ENCODE results near the gene MUC20. TPM values are rescaled to one million over a fixed set of nuclear protein-coding genes. Genes with fewer than 3 reads are reported as not detected.
A peak's percentile ranks its signal among the peaks of the same experiment; 100 is the strongest.
"Not testable (repeated sequence)": the region's sequence is repeated elsewhere in the genome, so short reads cannot be mapped to it uniquely, and the experiment has no call there.

The MUC20 gene, protein sequence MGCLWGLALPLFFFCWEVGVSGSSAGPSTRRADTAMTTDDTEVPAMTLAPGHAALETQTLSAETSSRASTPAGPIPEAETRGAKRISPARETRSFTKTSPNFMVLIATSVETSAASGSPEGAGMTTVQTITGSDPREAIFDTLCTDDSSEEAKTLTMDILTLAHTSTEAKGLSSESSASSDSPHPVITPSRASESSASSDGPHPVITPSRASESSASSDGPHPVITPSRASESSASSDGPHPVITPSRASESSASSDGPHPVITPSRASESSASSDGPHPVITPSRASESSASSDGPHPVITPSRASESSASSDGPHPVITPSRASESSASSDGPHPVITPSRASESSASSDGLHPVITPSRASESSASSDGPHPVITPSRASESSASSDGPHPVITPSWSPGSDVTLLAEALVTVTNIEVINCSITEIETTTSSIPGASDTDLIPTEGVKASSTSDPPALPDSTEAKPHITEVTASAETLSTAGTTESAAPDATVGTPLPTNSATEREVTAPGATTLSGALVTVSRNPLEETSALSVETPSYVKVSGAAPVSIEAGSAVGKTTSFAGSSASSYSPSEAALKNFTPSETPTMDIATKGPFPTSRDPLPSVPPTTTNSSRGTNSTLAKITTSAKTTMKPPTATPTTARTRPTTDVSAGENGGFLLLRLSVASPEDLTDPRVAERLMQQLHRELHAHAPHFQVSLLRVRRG
- 1 to 10 TPM in 1 of 2 experiments, under 1 TPM in 1; 0.85 to 1.9 TPM for total RNA-seq

DNA sequence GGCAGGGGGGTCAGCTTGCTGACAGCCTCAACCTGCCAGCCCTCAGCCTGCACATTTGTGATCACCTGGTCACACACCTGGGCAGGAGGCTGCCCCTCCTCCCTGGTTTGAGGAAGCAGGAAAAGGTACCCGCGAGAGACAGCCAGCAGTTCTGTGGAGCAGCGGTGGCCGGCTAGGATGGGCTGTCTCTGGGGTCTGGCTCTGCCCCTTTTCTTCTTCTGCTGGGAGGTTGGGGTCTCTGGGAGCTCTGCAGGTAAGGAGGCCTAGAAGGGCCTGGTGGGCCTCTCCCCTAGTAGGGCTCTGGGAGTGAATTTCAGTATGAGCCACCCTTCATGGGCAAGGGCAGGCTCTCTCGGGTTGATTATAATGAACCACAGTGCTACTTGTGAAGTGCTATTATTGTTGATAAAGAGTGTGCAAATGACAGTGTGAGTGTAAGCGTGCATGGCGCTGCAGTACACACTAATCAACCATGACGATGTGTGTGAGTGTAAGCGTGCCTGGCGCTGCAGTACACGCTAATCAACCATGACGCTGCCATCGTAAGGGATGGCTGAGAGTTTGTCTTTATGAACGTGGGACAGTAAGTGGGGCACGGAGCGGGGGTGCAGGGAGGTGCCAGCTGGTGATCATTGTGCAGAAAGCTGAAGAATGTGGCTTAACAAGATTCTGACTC, at the start of gene MUC20:
TSS of gene MUC20 (plus strand) at position 148 of the 676 bp plus-strand sequence. CDS start at position 178, 30 bp downstream.
- not testable (repeated sequence) for DNase-seq; H3K36me3 Mint-ChIP-seq; H3K4me1 Mint-ChIP-seq; H3K4me3 Mint-ChIP-seq; H3K9me3 Mint-ChIP-seq (ENCODE audit: low read depth); H3K27ac Mint-ChIP-seq
- CTCF ChIA-PET, result interaction anchor here (0.6 to 1.7 kb wide), 4 partner anchors 130 to 319 kb away, joined by 3 to 7 read pairs (median 3); no protein-coding TSS in a partner anchor
- ATAC-seq, result peak; percentile 25
- H3K27me3 Mint-ChIP-seq, result peaks cover 19% of the 10 kb centered on the region

DNA sequence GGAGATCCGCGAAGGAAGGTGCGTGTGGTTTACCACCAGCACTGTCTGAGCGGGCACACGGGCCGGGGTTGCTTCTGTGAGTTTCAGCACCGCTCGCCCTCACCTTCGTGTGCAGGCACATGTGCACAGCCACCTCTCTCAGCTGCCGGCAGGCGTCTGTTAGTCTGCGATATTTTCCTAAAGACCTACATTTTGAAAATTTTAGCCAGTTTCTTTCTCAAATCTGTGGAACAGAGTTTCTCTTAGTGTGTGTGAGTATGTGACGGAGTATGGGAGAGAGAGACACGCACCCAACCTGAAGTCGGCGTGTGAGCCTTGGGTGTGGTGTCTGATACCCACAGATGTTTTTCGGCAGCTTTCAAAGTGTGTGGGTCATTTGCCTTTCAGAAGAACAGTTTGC, 49.5 kb upstream of the MUC20 start:
- H3K4me3 Mint-ChIP-seq; H3K27ac Mint-ChIP-seq; H3K4me1 Mint-ChIP-seq; DNase-seq; H3K27me3 Mint-ChIP-seq; CTCF ChIA-PET; ATAC-seq; H3K9me3 Mint-ChIP-seq (ENCODE audit: low read depth): not testable (repeated sequence)
- peaks cover 14% of the 10 kb centered on the region for H3K36me3 Mint-ChIP-seq

DNA sequence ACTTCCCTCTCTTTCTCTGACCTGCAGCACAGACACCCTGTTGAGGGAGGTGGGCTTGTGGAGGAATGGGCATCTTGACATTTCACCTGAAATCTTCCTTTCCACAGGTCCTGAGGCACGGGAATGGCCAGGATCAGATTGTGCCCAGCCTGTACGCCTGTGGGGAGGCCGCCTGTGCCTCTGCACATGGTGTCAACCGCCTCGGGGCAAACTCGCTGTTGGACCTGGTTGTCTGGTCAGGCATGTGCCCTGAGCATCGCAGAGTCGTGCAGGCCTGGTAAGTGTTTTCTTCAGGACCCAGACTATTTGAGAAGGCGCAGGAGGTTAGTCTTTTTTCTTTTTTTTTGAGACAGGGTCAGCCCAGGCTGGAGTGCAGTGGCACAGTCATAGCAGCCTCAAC, 47.1 kb upstream of the MUC20 start:
- DNase-seq; H3K9me3 Mint-ChIP-seq (ENCODE audit: low read depth); H3K4me1 Mint-ChIP-seq; CTCF ChIA-PET; H3K36me3 Mint-ChIP-seq; H3K27me3 Mint-ChIP-seq; ATAC-seq; H3K4me3 Mint-ChIP-seq; H3K27ac Mint-ChIP-seq: not testable (repeated sequence)

DNA sequence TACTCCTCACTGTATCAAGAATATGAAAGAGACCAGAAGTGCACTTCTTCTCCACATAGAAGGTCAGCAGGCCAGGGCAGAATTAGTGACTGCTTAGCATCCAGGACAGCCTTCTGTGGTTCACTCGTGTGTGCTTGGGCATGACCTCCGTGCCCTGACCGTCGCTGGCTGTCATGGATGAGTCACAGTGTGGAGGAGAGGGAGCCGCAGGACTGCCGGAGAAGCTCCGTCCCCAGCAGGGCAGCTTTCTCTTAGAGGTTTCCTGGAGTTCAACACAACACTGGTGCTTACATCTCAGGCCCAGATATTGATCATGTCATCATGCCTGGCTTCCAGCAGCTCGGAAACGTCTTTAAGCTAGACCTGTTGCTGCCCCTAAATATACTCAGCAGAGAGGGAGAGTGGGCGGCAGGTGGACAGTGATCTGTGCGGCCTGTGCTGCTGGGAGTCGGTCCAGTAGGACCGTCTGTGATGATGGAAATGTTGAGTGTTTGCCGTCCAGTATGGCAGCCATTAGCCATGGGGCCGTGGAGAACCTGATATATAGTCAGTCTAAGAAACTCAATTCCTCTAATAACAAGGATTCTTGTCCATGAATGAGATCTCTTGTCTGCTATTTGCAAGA, 42.3 kb upstream of the MUC20 start:
- H3K9me3 Mint-ChIP-seq (ENCODE audit: low read depth); H3K4me3 Mint-ChIP-seq; H3K4me1 Mint-ChIP-seq; ATAC-seq; H3K27ac Mint-ChIP-seq; H3K27me3 Mint-ChIP-seq; H3K36me3 Mint-ChIP-seq; DNase-seq; CTCF ChIA-PET: not testable (repeated sequence)

DNA sequence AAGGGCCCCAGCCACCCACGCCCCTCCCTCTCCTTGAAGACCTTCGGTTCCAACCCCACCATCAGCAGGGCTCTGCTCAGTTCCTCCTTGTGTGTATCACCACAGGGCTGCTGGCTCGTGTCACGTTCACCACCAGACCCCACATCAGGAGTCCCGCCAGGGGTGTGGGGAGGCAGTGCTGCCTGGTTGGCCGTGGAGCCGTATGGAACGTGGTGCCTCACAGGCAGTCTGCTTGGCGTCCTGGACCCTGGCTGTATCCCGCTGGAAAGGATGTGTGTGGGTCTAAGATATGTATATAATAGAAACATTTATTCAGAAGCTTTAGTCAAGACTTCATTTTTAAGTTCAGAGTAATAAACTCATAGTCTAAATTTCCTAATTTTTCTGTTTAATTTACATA, 40.1 kb upstream of the MUC20 start:
- H3K36me3 Mint-ChIP-seq, result peaks cover 20% of the 10 kb centered on the region
- ATAC-seq; H3K4me1 Mint-ChIP-seq; H3K27ac Mint-ChIP-seq; H3K9me3 Mint-ChIP-seq (ENCODE audit: low read depth); H3K4me3 Mint-ChIP-seq; CTCF ChIA-PET; DNase-seq; H3K27me3 Mint-ChIP-seq: not testable (repeated sequence)

DNA sequence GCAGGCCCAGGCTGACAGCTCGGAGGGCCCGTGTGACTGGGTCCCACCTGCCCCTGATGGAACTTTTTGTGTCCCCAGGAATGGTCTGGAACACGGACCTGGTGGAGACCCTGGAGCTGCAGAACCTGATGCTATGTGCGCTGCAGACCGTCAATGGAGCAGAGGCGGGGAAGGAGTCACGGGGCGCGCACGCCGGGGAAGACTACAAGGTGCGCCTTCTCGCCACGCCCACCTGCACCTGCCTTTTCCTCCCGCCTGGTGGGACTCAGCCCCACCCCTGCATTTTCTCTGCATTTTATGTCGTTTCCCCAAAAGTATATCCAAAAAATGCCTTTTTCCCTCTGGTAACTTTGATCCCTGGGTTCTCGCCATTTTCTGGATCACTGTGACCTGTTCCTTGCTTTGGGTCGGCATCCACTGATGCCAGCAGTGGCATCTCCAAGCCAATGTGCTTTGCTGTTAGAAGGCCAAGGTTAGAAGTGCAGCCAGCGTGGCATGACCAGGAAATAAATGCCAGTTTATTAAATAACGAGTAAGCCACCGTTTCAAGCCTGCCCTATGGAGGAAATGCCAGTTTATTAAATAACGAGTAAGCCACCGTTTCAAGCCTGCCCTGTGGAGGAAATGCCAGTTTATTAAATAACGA, 39.2 kb upstream of the MUC20 start:
- ATAC-seq; H3K27me3 Mint-ChIP-seq; H3K9me3 Mint-ChIP-seq (ENCODE audit: low read depth); CTCF ChIA-PET; DNase-seq; H3K4me1 Mint-ChIP-seq; H3K4me3 Mint-ChIP-seq; H3K27ac Mint-ChIP-seq: not testable (repeated sequence)
- H3K36me3 Mint-ChIP-seq, result peaks cover 24% of the 10 kb centered on the region

DNA sequence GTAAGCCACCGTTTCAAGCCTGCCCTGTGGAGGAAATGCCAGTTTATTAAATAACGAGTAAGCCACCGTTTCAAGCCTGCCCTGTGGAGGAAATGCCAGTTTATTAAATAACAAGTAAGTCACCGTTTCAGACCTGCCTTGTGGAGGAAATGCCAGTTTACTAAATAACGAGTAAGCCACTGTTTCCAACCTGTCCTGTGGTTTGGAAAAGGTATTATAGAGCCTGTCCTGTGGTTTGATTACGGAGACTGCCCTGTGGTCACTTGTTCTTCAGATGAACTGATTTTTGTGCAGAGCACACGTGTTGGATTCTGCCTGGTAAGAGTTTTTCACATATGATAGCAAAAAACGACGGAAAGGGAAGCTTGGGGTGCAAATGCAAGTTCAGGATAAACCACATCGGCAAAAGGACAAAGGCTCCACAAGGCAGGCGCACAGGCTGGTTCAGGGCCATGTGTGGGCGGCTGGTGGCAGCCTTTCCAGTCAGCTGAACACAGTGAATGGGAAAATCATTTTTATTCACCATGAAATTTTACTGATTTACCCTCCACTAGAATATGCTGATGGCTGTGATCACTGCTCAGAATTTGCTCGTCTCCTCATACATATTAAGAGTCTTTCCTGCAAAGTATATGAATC, 38.6 kb upstream of the MUC20 start:
- not testable (repeated sequence) for H3K4me3 Mint-ChIP-seq, ATAC-seq, H3K27me3 Mint-ChIP-seq

DNA sequence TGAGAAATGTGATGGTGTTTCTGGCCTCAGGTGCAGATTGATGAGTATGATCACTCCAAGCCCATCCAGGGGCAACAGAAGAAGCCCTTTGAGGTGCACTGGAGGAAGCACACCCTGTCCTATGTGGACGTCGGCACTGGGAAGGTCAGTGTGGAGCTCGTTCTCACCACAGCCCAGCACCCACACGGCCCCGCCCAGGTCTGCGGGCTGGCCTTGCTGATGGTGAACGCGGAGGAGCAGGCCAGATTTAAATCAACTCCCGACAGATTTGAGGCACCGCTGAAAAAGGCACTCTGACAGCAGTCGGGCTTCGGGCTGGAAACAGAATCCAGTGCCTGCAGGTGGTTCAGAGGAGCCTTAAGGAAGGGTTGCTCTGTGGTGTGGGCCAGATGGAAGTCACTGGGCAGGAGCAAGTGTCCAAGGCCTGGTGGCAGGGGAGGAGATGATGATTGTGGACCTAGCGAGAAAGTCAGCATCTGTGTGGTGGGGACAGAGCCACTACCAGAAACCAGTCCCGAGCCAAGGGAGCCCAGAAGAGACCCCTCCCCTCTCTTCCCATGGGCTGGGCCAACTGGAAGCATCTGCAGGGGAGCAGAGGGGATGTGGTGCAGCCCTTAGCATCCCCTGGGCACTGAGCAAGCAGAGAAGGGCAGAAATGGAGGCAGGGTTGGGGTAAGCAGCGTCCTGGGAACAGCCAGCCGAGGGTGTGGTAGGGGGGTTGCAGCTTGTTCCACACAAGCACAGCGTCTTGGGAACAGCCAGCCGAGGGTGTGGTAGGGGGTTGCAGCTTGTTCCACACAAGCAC, 36.9 kb upstream of the MUC20 start:
- CTCF ChIA-PET; DNase-seq; ATAC-seq; H3K27me3 Mint-ChIP-seq; H3K4me1 Mint-ChIP-seq; H3K27ac Mint-ChIP-seq; H3K9me3 Mint-ChIP-seq (ENCODE audit: low read depth); H3K4me3 Mint-ChIP-seq: not testable (repeated sequence)
- H3K36me3 Mint-ChIP-seq, result peaks cover 29% of the 10 kb centered on the region

More for the DNA sequence above, 38.6 kb upstream of the MUC20 start:
- H3K4me1 Mint-ChIP-seq; H3K27ac Mint-ChIP-seq; CTCF ChIA-PET; H3K9me3 Mint-ChIP-seq (ENCODE audit: low read depth); DNase-seq: not testable (repeated sequence)
- H3K36me3 Mint-ChIP-seq, result peaks cover 24% of the 10 kb centered on the region

DNA sequence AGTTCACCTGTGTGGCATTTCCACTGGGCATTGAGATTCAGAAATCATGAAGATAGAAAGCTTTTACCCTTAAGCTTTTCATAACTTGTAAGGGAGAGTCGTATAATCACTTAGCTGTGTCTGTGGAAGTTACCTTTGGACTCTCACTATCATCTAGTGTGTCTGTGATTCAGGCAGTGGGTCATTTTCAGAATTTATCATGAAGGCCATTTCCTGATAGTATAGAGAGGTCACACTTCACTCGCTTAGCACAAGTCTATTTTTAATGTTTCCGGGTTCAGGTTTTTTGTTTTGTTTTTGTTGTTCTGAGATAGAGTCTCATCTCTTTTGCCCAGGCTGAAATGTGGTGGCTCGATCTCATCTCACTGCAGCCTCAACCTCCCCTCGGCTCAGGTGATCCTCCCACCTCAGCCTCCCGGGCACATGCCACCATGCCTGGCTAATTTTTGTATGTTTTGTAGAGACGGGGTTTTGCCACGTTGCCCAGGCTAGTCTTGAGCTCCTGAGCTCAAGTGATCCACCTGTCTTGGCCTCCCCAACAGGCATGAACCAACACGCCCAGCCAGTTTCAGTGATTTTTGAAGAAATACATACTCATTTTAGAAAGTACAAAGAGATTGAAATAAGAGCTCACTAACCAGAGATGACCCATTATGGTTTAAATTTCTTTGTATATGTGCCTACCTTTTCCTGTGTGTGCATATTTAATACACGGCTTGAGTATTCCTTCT, 36.1 kb upstream of the MUC20 start:
- H3K27me3 Mint-ChIP-seq; ATAC-seq; H3K9me3 Mint-ChIP-seq (ENCODE audit: low read depth); DNase-seq; H3K4me3 Mint-ChIP-seq; H3K4me1 Mint-ChIP-seq; CTCF ChIA-PET: not testable (repeated sequence)
- peak overlapping the region; percentile 46 for H3K27ac Mint-ChIP-seq
- peaks cover 33% of the 10 kb centered on the region for H3K36me3 Mint-ChIP-seq

DNA sequence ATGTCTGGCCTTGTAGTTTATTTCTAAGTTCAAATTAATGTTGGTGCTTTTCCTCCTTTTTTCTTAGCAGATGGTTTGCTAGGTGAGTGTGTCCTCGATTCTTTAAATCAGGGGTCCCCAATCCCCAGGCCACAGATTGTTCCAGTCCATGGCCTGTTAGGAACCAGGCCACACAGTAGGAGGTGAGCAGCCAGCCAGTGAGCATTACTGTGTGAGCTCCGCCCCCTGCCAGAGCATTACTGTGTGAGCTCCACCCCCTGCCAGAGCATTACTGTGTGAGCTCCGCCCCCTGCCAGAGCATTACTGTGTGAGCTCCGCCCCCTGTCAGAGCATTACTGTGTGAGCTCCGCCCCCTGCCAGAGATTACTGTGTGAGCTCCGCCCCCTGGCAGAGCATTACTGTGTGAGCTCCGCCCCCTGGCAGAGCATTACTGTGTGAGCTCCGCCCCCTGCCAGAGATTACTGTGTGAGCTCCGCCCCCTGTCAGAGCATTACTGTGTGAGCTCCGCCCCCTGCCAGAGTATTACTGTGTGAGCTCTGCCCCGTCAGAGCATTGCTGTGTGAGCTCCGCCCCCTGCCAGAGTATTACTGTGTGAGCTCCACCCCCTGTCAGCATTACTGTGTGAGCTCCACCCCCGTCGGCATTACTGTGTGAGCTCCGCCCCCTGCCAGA, 34.1 kb upstream of the MUC20 start:
- H3K27me3 Mint-ChIP-seq; ATAC-seq; H3K9me3 Mint-ChIP-seq (ENCODE audit: low read depth); DNase-seq; H3K4me3 Mint-ChIP-seq; H3K27ac Mint-ChIP-seq; CTCF ChIA-PET: not testable (repeated sequence)
- Mint-ChIP-seq H3K4me1 (peaks cover 16% of the 10 kb centered on the region), H3K36me3 (peaks cover 33% of the 10 kb centered on the region)

DNA sequence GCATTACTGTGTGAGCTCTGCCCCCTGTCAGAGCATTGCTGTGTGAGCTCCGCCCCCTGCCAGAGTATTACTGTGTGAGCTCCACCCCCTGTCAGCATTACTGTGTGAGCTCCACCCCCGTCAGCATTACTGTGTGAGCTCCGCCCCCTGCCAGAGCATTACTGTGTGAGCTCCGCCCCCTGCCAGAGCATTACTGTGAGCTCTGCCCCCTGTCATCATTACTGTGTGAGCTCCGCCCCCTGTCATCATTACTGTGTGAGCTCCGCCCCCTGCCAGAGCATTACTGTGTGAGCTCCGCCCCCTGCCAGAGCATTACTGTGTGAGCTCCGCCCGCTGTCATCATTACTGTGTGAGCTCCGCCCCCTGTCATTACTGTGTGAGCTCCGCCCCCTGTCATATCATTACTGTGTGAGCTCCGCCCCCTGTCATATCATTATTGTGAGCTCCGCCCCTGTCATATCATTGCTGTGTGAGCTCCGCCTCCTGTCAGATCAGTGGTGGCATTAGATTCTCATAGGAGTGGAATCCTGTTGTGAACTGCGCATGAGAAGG, 33.5 kb upstream of the MUC20 start:
- Mint-ChIP-seq H3K36me3 (peaks cover 38% of the 10 kb centered on the region), H3K4me1 (peaks cover 22% of the 10 kb centered on the region)
- H3K9me3 Mint-ChIP-seq (ENCODE audit: low read depth); CTCF ChIA-PET; H3K27ac Mint-ChIP-seq; H3K4me3 Mint-ChIP-seq; DNase-seq; H3K27me3 Mint-ChIP-seq: not testable (repeated sequence)
- peak; percentile 66 for ATAC-seq

Measured in activated CD8-positive, alpha-beta memory T cell treated with anti-CD3 and anti-CD28 coated beads, Interleukin-2, amount 10 ng/mL, durations not matched to agents 7 days and 5 days (primary cell).